Umbilical cord (tissue), 2 donors: ENCODE measurements around the gene MARVELD1. TPM values are rescaled to one million over a fixed set of nuclear protein-coding genes. Genes with fewer than 3 reads are reported as not detected.

Experiments
- DNase-seq: peaks from one replicate; pipeline ENCODE4 v3.0.0-alpha.2; 2015; ENCODE audit warnings: low spot score
- total RNA-seq: library from RNA; depleted of rRNA; stranded (reverse); fragments of >200 nt; gene quantifications from one replicate; pipeline ENCODE4 v1.2.3, GENCODE V29; 2014; ENCODE audit warnings: low replicate concordance; ENCODE audit not compliant: insufficient read depth

MARVELD1 gene
- total RNA-seq, 1 donor from 2014 or later: 29.1 TPM

- DNase-seq: no peak
These were observed 8.6 kb downstream of the MARVELD1 start for GRCh38 chr10:97721871-97722780.

- no peak for DNase-seq
These were observed 9.5 kb downstream of the MARVELD1 start for GRCh38 chr10:97723001-97723400.

- no peak for DNase-seq
These were observed 10.9 kb downstream of the MARVELD1 start for GRCh38 chr10:97724341-97724941.

- peak; percentile 64 for DNase-seq
These were observed 13.2 kb downstream of the MARVELD1 start for GRCh38 chr10:97726636-97727178.

- no peak for DNase-seq
These were observed 15.5 kb downstream of the MARVELD1 start for GRCh38 chr10:97729014-97729413.

GRCh38 chr10:97731346-97732051 is 18.0 kb downstream of the MARVELD1 start:
- peak; percentile 86 for DNase-seq

- no peak for DNase-seq
These were observed 18.5 kb downstream of the MARVELD1 start for GRCh38 chr10:97732052-97732359.

GRCh38 chr10:97733256-97733655 is 19.7 kb downstream of the MARVELD1 start:
- DNase-seq: no peak

- DNase-seq: no peak
These were observed 20.5 kb downstream of the MARVELD1 start for GRCh38 chr10:97734021-97734420.

GRCh38 chr10:97736403-97736901 is 22.9 kb downstream of the MARVELD1 start:
- no peak for DNase-seq

- peak; percentile 97 for DNase-seq
These were observed 23.6 kb downstream of the MARVELD1 start, which contains the start of gene ZFYVE27 for GRCh38 chr10:97736902-97737769. ZFYVE27 (plus strand) TSS chr10:97737128; CDS start chr10:97738478, 1,350 bp downstream.

- no peak for DNase-seq
These were observed 24.3 kb downstream of the MARVELD1 start for GRCh38 chr10:97737770-97738265.

GRCh38 chr10:97738616-97739015 is 25.1 kb downstream of the MARVELD1 start:
- no peak for DNase-seq

- no peak for DNase-seq
These were observed 27.1 kb downstream of the MARVELD1 start for GRCh38 chr10:97740613-97741012.

GRCh38 chr10:97743169-97743943 is 29.8 kb downstream of the MARVELD1 start:
- no peak for DNase-seq

- no peak for DNase-seq
These were observed 31.0 kb downstream of the MARVELD1 start for GRCh38 chr10:97744405-97745035.

GRCh38 chr10:97747573-97747972 is 34.0 kb downstream of the MARVELD1 start:
- DNase-seq: no peak

- peak; percentile 35 for DNase-seq
These were observed 34.6 kb downstream of the MARVELD1 start for GRCh38 chr10:97748116-97748515.

- no peak for DNase-seq
These were observed 39.4 kb downstream of the MARVELD1 start for GRCh38 chr10:97752956-97753355.
